HG03039 (cell line): ENCODE measurements around the gene LETM1.

Experiments
- ATAC-seq: cut with Tn5 transposase; IDR thresholded peaks from one replicate; pipeline ENCODE4 v1.9.1; 2021; ENCODE audit warnings: mild to moderate bottlenecking, moderate library complexity; ENCODE audit not compliant: unreplicated experiment

Gene LETM1

GRCh38 chr4:1856071-1856942 lies at the start of gene LETM1:
LETM1 (minus strand) TSS chr4:1856156; CDS start chr4:1855950, 206 bp downstream.
- peak; percentile 88 for ATAC-seq

GRCh38 chr4:1904042-1904441 lies 48.1 kb upstream of the LETM1 start:
- ATAC-seq, result no peak

GRCh38 chr4:1903035-1903434 lies 47.1 kb upstream of the LETM1 start:
- no peak for ATAC-seq

DNA sequence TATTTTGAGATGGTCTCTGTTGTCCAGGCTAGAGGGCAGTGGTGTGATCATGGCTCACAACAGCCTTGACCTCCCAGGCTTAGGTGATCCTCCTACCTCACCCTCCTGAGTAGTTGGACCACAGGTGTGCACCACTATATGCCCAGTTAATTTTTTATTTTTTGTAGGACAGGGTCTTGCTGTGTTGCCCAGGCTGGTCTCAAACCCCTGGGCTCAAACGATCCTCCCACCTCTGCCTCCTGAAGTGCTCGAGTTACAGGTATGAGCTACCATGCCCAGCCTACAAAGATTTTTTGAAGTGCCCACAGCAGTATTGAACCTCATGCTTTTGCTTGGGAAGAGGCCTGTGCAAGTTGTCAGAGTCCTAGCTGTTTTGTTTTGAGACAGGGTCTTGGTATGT lies 46.3 kb upstream of the LETM1 start:
- no peak for ATAC-seq

GRCh38 chr4:1901127-1901526 lies 45.2 kb upstream of the LETM1 start:
- no peak for ATAC-seq

DNA sequence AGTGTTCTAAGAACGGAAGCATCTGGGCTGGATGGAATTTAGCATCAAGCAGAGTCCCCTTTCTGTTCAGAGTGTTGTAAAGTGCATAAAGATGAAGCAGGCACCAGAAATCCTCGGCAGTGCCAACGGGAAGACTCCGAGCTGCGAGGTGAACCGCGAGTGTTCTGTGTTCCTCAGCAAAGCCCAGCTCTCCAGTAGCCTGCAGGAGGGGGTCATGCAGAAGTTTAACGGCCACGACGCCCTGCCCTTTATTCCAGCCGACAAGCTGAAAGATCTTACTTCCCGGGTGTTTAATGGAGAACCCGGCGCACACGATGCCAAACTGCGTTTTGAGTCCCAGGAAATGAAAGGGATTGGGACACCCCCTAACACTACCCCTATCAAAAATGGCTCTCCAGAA lies 44.7 kb upstream of the LETM1 start:
- ATAC-seq, result no peak

- ATAC-seq, result no peak
Observed at GRCh38 chr4:1900087-1900433, 44.1 kb upstream of the LETM1 start.

GRCh38 chr4:1899149-1900086 lies 43.5 kb upstream of the LETM1 start:
- peak; percentile 74 for ATAC-seq

- no peak for ATAC-seq
Observed at GRCh38 chr4:1898681-1899080, 42.7 kb upstream of the LETM1 start.

DNA sequence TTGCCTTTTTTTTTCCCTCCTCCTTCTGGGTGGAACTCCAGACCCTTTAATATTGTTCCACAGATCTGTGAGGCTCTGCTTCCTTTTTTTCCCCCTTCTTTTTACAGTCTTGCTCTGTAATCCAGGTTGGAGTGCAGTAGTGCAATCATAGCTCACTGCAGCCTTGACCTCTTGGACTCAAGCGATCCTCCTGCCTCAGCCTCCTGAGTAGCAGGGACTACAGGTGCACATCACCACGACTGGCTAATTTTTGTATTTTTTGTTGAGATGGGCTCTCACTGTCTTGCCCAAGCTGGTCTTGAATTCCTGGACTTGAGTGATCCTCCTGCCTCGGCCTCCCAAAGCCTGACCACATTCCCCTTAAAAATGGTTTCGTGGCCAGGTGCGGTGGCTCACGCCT lies 42.1 kb upstream of the LETM1 start:
- ATAC-seq, result no peak

DNA sequence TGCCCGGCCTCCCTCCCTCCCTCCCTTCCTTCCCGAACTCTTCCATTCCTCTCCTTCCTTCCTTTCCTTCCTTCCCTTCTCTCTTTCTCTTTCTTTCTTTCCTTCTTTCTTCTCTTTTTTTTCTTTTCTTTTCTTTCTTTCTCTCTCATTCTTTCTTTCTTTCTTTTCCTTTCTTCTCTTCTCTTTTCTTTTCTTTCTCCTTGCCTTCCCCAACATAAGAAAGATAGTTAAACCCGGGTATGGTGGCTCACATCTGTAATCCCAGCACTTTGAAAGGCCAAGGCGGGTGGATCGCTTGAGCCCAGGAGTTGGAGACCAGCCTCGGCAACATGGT lies 40.7 kb upstream of the LETM1 start:
- no peak for ATAC-seq

- ATAC-seq, result no peak
Observed at GRCh38 chr4:1895971-1896657, 40.2 kb upstream of the LETM1 start.

GRCh38 chr4:1890979-1891570 lies 35.1 kb upstream of the LETM1 start:
- ATAC-seq, result no peak

GRCh38 chr4:1887052-1887451 lies 31.1 kb upstream of the LETM1 start:
- no peak for ATAC-seq

DNA sequence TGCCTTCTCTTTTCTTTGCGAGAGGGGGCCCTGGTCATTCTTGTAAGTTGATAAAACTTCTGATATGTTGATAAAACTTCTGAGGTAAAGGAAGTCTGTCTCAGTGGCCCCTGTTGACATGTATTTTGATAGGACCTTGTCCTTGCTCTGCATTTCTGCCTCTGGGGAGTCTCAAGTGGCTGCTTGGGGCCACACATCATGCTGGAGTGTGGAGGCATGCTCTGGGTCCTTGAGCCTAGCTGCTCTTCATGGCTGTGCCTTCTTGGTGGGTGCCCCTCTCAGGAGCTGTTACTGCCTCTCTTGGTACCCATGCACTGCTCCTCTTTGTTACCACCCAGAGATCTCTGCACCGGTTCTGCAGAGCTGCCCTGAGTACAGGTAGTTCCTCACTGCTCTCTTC lies 29.5 kb upstream of the LETM1 start:
- no peak for ATAC-seq

DNA sequence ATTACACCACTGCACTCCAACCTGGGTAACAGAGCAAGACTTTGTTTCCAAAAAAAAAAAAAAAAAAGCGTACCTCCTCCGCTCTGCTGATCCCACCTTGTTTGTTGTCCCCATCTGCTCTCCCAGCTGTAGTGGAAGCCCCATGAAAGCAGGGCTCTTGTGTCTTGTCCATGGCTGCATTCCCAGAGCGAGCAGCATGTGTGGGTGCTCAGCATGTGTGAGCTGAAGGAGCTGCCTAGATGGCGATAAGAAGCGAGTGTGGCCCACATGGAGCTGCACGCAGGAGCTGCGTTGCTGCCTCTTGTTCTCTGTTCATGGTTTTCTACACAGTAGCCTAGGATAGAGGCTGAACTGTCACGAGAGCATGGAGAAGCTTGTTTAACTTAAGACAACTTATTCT lies 27.6 kb upstream of the LETM1 start:
- no peak for ATAC-seq

GRCh38 chr4:1882850-1883271 lies 26.9 kb upstream of the LETM1 start:
- ATAC-seq, result no peak

DNA sequence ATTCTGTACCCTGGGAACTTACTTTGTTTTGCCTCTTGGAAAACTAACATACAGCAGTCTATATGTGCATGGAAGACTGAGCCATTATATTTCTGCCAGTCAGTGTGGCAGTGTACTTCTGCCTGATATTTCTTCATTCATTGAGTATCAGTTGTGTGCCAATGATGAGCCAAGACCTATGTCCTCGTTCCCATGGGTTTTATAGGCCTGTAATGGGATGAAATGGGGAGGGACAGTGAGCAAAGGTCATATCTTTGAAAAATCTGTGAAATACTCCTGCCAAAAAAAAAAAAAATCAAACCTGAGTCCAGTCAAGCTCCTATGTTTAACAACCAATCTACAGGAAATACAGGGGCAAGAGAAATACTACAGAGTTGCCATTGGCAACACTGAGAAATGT lies 24.4 kb upstream of the LETM1 start:
- no peak for ATAC-seq

DNA sequence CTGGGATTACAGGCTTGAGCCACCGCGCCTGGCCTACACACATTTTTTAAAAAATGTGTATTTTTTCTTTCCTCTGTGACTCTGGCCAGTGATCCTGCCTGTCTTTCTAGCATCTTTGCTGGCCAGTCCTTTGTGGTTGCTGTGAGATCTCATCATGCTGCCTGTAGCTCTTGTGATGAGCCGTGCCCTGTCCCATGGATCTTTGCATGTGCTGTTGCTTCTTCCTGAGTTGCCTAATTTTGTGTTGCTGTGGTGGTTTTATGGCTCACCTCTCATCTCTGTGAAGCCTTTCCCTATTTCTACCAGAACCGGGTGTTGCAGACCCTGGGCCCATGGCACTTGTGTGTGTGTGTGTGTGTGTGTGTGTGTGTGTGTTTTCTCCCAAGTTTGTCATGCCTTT lies 23.5 kb upstream of the LETM1 start:
- ATAC-seq, result no peak

GRCh38 chr4:1874201-1874600 lies 18.2 kb upstream of the LETM1 start:
- no peak for ATAC-seq

DNA sequence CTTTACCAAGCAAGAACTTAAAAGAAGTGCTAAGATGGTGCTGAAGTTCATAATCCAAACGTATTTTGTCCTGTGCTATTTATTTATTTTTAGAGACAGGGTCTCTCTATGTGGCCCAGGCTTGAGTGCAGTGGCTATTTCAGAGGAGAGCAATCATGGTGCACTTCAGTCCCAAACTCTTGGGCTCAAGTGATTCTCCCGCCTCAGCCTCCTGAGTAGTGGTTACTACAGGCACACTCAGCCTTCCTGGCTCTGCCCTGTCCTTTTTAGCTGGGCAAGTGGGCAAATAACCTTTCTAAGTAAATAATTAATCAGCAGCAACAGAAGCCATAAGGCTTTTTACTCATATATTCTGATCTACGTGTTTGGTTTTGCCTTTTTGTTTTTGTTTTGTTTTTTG lies 17.8 kb upstream of the LETM1 start:
- ATAC-seq, result no peak
